ENCODE data around the gene CACNA1I.

DNA sequence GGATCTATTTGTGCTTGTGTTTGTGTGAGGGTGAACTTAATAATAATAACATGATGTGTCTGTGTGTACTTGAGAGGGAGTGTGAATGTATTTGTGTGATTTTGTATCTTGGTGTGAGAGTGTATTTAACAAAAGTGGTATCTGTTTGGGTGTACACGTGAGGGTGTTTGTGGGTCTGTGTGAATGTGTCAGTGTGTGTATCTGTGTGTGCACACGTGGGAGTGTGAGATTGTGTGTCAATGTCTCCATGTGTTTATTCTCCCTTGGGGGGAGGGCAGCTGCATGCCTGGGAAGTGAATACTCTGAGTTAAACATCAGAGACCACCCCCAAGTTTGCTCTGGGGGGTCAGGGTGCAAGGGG lies 23.0 kb upstream of the CACNA1I start:
- TF ChIP-seq, protein P1, sequence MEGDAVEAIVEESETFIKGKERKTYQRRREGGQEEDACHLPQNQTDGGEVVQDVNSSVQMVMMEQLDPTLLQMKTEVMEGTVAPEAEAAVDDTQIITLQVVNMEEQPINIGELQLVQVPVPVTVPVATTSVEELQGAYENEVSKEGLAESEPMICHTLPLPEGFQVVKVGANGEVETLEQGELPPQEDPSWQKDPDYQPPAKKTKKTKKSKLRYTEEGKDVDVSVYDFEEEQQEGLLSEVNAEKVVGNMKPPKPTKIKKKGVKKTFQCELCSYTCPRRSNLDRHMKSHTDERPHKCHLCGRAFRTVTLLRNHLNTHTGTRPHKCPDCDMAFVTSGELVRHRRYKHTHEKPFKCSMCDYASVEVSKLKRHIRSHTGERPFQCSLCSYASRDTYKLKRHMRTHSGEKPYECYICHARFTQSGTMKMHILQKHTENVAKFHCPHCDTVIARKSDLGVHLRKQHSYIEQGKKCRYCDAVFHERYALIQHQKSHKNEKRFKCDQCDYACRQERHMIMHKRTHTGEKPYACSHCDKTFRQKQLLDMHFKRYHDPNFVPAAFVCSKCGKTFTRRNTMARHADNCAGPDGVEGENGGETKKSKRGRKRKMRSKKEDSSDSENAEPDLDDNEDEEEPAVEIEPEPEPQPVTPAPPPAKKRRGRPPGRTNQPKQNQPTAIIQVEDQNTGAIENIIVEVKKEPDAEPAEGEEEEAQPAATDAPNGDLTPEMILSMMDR (IDR thresholded peaks at IDR 0.05; ENCODE audit: low read depth, low read length): no peak
- TF ChIP-seq, protein P2, sequence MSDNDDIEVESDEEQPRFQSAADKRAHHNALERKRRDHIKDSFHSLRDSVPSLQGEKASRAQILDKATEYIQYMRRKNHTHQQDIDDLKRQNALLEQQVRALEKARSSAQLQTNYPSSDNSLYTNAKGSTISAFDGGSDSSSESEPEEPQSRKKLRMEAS (IDR thresholded peaks at IDR 0.05; ENCODE audit: low read depth, low read length): no peak
- no peak for TF ChIP-seq POLR2A (IDR thresholded peaks at IDR 0.05; ENCODE audit: extremely low read depth, insufficient read length)
- TF ChIP-seq MYC (IDR thresholded peaks at IDR 0.05; ENCODE audit: low read depth, low read length): no peak
